HG03060 (cell line): ENCODE data around the gene MICB.
A peak's percentile ranks its signal among the peaks of the same experiment; 100 is the strongest.

Source experiments
- ATAC-seq: cut with Tn5 transposase; IDR thresholded peaks from one replicate; pipeline ENCODE4 v1.9.1; 2021; ENCODE audit warnings: low read depth, moderate number of reproducible peaks; ENCODE audit not compliant: unreplicated experiment

Gene MICB

GRCh38 chr6:31559606-31559957 lies 61.6 kb downstream of the MICB start:
- no peak for ATAC-seq

GRCh38 chr6:31559958-31560696 lies 62.2 kb downstream of the MICB start:
- ATAC-seq = peak; percentile 49

GRCh38 chr6:31560697-31561058 lies 62.7 kb downstream of the MICB start:
- ATAC-seq = no peak
